HG02623 (cell line): ENCODE measurements around the gene NR5A2.
A peak's percentile ranks its signal among the peaks of the same experiment; 100 is the strongest.

ENCODE experiments used
- ATAC-seq: cut with Tn5 transposase; IDR thresholded peaks from one replicate; pipeline ENCODE4 v1.9.1; 2021; ENCODE audit warnings: moderate library complexity; ENCODE audit not compliant: unreplicated experiment

The NR5A2 gene

DNA sequence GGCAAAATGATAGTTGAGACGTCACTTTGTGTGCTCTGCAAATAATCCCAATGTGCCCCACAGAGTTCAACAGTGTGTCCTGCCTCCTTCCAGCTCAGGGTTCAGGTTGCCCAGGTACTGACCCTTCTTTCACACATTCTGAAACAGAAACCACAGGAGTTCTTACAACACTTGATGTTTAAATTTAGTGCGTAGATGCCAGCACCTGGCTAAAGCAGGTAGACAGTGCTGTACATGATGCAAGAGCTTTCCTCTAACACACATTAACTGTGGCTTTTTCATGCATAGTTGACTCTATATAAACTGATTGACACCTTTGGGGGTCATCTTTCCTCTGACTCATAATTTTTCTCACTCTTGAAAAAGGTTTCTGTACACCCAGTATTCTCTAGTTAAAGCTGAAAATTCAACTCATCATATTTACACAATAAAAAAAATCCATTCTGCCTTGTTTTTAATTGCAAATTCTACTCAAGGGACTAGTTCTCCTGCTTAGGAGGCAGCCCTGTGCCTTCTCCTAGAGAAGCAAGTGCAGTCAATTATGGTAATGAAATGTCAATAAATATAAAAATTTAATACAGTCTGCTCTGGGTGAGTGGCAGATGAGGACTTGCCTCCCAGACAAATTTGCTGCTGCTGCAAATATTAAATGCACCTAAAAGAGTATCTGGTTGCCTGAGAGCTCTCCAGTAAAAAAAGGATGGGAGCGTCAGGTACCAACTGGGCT is 91.4 kb downstream of the NR5A2 start:
- ATAC-seq: no peak

DNA sequence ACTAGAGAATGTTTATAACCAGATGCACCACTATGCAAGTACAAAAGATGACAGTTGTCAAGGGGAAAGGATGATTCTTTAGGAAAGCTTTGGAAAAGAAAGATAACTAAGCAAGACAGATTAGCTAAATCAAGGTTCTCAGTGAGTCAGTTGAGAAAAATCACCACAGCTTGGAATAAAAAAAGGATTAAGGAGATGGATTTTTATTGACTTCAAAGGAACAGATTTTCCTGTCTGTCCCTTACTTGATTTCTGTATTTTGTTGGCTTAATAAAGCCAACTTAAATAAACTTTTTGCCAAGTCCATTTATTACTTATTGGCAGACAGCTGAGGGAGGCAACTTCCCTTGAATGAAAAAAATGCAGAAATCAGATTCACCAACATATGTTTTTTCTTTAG is 93.9 kb downstream of the NR5A2 start:
- ATAC-seq: no peak

- no peak for ATAC-seq
Observed at GRCh38 chr1:200124309-200124708, 96.8 kb downstream of the NR5A2 start.

DNA sequence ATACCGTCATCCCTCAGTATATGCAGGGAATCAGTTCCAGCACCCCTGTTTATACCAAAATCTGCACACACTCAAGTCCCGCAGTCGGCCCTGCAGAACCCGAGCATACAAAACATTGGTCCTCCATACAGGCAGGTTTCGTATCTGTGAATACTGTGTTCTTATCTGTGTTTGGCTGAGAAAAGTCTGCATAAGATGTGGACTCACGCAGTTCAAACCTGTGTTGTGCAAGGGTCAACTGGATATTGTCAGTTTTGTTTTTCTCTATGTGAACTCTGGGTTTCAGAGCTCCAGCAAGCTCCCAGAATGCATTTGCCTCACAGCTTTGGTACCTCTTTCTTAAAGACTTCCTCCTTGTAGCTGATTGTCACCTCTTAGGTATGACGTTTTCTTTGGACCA is 100.6 kb downstream of the NR5A2 start:
- ATAC-seq: no peak

DNA sequence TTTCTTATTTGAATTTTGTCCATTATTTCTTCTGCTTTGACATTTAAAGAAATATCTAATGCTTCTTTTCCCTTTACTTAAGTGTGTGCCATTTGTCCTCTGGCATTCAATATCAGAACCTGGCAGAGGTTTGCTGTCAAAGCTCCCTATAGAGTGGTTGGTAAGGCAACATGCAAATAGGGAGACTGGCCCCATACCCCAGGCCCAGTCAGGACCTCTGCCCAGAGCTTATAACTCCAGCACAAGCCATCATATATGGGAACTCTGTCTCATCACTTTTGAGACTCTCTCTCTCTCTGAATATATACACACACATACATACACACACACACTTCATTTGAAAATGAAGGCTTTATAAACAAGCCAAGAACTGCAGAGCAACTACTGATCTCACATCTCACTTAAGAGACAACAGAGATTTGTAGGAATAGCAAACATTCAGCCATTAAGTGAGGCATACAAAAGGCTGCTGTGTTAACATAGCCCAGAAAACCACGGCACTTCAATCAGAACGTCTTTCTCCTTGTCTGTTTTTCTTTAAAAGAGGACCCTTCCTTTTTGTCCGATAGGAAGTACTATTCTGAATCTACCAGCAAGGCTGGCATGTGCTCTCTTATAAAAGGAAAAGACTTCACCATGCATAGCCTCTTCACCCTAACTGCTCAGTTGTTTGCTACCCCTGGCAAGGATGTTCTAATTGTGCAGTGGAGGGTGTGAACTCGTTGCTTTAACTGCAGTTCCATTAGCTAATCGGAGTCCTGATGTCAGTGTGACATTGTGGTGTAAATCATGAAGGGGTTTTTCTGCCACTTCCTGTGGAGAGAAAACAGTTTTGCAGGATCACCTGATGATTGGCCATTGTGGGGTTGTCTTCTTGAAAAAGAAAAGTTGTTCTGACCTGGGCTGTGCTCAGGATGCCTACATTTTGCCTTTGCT is 101.7 kb downstream of the NR5A2 start:
- no peak for ATAC-seq

DNA sequence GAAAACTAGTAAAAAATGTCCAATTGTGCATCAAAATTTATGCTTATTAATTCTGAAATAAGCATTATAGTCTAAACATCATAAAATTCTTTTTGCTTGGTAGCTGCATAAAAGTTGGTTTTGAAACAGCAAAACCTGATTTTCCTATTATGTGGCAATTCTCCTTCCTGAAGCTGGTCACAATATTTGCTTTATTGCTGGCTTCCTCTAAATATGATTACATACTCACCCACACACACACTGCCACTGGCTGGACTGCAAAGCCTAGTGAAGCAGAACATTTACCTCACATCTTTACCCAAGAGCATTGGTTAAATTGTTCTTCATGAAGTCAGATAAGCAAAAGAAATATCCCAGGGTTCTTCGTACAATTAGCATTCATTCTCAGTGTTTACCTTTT is 103.0 kb downstream of the NR5A2 start:
- ATAC-seq: no peak

GRCh38 chr1:200131551-200132125 is 104.1 kb downstream of the NR5A2 start:
- no peak for ATAC-seq

DNA sequence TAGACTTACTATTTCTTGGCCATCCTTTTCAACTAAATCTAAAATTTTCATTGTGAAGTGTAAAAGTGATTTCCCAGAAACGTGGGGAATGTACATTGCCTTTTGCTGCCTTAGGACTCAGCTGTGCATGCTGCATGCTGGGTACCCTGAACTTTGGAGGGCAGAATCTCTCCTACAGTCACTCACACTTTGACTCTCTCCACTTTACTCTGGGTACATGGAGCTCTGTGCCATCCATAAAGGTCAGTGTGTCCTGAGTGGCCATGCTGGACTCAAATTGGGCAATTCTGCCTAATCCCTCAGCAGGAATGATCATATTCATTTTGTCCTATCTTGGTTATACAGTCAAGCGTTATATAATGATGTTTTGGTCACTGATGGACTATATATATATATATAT is 105.6 kb downstream of the NR5A2 start:
- no peak for ATAC-seq

DNA sequence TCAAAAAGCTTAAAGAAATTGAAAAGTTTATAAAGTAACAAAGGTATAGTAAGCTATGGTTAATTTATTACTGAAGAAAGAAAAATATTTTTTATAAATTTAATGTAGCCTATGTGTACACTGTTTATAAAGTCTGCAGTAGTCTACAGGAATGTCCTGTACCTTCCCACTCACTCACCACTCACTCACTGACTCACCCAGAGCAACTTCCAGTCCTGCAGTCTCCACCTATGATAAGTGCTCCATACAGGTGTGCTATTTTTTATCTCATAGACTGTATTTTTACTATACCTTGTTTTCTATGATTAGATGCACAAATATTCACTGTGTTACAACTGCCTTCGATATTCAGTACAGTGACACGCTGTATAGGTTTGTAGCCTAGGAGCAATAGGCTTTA is 106.6 kb downstream of the NR5A2 start:
- ATAC-seq: no peak

- ATAC-seq: no peak
Observed at GRCh38 chr1:200136384-200136783, 108.9 kb downstream of the NR5A2 start.

- ATAC-seq: peak; percentile 82
Observed at GRCh38 chr1:200139661-200140250, 112.2 kb downstream of the NR5A2 start.

GRCh38 chr1:200143347-200143746 is 115.8 kb downstream of the NR5A2 start:
- ATAC-seq: no peak

GRCh38 chr1:200146100-200146499 is 118.6 kb downstream of the NR5A2 start:
- ATAC-seq: no peak

DNA sequence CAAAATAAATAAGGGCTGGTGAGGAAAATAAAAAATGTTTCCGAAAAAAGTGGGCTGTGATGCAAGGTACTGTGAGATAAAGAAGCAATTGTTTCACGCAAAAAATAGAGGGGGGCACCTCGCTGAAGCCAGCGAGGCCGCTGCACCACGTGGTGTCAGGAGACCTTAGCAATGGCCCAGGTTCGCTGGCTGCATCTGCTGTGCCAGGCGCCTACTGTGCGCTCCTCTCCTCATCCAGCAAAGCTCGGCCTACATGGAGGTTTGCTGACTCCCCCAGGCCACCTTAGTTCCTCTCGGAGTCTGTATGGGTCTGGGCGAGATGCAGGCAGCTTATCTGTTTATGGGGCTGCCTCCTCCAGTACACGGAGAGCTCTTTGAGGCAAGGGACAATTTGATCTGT is 119.6 kb downstream of the NR5A2 start:
- ATAC-seq: no peak

- no peak for ATAC-seq
Observed at GRCh38 chr1:200147742-200148141, 120.2 kb downstream of the NR5A2 start.

DNA sequence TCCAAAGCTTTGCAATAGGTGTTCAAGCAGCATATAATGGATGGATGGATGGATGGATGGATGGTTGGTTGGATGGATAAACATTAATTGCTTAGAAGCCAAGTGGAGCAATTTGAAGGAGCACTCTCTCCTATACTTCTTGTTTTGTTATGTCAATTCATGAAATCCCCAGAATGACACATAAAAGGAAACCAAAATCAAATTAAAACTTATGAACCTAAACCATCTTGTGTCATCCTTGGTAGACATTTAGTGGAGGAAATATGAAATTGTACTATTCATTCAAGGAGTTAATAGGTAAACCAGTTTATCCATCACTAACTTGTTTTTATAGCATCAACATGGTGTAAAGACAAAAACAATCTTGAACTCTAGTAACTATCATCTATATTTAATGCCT is 122.5 kb downstream of the NR5A2 start:
- ATAC-seq: no peak

DNA sequence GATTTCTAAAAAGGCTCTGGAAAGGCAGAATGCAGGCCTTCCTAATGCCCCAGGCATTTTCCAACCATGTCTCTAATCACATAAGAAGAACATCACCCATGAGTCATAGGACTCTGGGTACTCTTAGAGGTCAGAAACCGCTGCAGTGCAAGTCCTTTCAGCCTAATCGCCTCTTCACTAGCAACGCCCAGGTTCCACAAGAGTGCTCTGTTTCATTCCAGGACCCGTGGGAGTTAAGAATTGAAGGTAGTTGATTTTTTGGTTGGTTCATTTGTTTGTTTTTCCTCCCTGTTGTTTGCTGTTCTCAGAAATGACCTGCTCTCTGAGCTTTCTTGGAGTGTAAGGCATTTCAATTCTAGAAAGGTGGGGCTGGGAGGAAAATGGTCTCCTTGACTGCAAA is 123.2 kb downstream of the NR5A2 start:
- ATAC-seq: peak; percentile 37

DNA sequence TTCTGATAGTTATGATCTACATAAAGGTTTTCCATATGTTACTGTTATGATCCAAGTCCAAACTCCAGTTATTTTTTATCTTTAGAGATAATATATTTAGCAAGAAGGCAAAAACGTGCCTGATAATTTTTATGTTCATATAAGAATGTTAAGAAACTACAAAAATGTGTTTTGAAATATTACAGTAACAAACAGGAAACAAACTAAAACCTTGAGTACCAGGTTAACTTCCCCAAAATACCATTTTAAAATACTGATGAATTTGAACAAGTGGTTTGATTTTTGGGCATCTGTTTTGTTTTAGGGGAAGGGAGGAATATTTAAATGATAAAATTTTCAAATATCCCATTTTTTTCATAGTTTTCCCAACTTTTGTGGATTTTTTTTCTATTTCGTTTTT is 124.8 kb downstream of the NR5A2 start:
- ATAC-seq: no peak

DNA sequence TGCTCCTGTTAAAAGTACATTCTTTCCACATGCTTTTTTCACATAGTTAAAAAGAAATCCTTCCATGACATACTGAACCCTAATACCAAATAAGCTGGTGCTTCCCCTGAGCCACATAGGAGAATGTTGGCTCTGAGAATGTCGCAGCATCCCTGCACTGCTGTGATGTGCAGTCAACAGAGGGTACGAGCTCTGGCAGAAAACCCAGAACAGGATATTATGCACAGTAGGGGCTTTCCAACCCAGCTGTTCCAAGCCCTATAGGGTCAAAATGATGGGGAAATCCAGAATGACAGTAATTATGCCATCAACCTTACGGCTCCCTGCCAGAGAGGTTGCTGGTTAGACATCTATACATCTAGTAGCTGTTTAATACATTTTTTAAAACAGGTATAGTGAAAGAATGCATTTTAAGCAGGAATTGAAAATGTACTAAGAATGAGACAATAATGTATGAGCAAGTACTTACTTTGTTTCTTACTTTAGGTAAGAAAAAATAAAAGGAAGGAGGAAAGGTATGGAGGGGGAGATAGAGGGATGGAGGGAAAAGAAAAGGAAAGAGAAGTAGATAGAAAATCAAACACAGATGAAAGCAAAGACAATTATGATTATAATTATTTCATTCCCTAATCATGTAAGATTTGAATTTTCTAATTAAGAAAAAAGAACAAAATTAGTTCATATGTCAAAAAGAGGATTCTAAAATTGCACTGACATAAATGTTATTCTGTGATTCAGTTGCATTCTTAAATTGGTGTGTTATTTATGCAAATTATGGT is 126.0 kb downstream of the NR5A2 start:
- ATAC-seq: peak; percentile 53

DNA sequence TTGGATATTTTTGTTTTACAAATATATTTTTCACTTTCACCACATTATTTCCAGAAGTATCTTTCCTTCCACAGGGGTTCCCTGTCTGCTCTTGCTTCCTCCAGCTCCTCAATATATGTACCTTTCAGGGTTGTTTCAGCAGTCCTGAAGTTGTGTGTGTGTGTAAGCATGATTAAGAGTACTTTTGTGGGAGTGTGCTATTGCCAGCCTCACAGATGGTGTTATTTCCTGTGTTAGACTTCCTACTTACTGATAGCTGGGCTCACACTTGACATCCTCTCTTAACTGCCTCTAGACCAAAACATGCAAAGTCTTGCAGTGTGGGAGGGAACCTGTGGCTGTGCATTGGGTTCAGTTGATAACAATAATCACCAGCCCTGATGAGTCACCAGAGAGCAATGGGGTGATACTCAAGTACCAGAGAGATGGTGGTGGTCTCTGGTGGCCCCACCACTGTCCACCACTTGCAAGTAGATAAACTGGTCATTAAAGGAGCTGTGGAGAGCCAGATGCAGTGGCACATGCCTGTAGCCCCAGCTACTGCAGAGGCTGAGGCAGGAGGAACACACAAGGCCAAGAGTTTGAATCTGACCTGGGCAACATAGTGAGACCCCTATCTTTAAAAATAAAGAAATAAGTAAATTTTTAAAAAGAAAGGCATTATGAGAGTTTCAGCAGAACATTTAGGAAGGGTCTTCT is 126.7 kb downstream of the NR5A2 start:
- peak; percentile 85 for ATAC-seq
